HL-60/S4 treated with phorbol 12-myristate 13-acetate at 8.2 ng/mL for 4 days and 3 days (cell line): ENCODE data around the gene MEGF11.

Experiments used
- in situ Hi-C: fragments of 300-500 bp; cut with MboI; formaldehyde crosslinking; loops from 2 replicates; pipeline ENCODE4 v1.15.0; 2022; ENCODE audit warnings: low sequenced_read_pairs

MEGF11 gene

DNA sequence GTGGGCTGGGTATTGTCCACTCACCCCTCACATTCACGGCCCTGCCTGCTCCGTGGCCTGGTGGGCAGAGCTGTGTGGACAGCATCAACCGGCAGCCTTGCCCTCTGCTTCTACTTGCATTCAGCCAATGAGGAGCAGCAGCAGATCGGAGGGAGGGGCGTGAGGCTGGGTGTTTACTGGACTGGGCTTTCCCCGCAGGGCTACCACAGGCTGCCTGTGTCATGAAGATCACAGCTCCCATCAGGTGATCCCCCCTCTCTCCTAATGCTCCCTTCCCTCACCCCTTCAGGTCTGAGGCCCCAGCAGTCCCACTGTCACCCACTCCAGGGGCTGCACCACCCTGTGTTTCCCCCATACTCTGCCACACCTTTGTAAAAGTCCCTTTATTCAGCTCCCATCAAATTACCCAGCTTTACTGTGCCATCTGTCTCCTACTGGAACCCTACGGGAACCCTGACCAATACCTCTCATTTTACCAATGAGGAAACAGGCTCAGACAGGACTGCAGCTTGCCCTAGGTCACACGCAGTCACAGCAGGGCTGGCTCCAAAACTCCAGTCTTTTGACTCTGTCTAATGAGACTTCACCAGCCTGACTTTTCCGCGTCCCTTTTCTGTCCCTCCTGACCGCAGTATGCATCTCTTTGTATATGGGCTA lies 81.1 kb downstream of the MEGF11 start:
- in situ Hi-C loops = no loop called here

GRCh38 chr15:66171841-66172240 lies 81.7 kb downstream of the MEGF11 start:
- in situ Hi-C loops = no loop called here

DNA sequence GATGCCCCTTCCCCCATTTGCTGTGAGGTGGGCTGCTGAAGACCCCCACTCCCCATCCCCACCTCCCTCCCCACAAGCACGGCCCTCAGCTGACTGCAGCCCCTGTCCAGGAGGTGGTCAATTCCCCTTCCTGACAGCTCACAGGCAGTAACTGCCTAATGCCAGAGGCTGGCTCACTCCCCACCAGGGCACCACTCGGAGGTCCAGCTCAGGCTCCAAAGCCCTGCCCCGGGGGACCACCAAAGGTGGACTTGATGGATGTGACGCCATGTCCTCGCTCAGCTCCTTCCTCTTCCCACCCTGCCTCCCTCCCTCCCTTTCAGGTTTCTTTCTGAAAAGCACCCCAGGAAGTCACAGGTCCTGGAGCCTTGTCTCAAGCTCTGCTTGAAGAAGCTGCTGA lies 82.8 kb downstream of the MEGF11 start:
- in situ Hi-C loops = no loop called here

DNA sequence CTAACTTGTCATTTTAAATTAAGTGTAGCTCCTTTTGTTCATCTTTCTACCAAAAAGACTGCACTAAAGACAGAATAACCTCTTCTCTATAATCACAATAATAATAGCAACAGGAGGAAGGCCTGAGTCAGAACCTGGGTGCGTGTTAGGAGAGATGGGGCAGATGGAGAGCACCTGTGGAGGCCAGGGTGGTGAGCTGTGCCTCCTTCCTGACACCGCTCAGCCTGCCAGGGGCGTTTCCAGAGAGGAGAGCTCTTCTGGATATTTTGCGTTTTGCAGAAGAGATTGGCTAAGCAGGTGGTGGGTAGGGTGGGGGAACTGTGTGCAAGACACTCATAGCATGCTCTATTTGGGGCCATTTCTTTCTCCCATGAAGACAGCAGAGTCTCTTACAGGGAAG lies 83.5 kb downstream of the MEGF11 start:
- in situ Hi-C loops = no loop called here

- in situ Hi-C loops = no loop called here
Measured at GRCh38 chr15:66169625-66170024, 83.9 kb downstream of the MEGF11 start.

- in situ Hi-C loops = no loop called here
Measured at GRCh38 chr15:66169023-66169422, 84.5 kb downstream of the MEGF11 start.

GRCh38 chr15:66167854-66168253 lies 85.7 kb downstream of the MEGF11 start:
- in situ Hi-C loops = no loop called here

GRCh38 chr15:66165856-66166255 lies 87.7 kb downstream of the MEGF11 start:
- in situ Hi-C loops = no loop called here

DNA sequence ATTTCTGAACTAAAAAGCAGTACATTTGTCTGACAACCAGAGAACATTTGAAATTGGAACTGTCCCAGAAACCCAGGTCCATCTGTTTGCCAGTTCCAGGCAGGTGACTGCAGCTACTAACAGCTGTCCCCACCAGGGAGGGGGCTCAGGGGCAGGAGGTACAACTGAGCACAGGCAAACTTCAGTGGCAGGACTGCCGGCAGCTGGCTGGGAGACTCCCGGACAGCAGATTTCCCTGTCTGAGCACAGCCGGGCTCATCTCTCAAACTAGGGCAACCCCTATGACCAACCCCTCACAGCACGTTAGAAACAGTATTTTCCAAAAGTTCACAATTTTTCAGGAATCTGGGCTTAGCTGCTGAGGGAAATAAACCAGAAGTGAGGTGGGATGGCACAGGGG lies 88.8 kb downstream of the MEGF11 start:
- in situ Hi-C loops = no loop called here

- in situ Hi-C loops = no loop called here
Measured at GRCh38 chr15:66163553-66163952, 90.0 kb downstream of the MEGF11 start.

- in situ Hi-C loops = no loop called here
Measured at GRCh38 chr15:66162286-66162685, 91.3 kb downstream of the MEGF11 start.

DNA sequence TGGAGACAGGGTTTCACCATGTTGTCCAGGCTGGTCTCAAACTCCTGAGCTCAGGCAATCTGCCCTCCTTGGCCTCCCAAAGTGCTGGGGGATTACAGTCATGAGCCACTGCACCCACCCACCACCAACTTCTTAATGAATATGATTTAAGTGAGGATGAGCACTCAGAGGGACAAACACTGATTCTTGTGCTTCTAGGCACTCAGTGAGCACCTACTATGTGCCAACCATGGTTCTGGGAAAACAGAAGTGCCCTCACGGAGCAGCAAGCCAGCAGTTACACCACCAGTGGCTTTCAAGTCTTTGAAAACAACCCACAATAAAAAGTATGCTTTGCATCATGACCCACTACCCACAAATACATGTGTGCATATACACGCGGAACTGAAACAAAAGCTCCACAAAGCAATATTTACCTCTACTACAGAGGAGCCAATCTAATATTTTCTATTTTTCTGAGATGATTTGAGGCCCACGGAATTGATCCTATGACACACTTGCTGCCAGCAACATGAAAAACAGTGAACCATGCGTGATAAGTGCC lies 91.9 kb downstream of the MEGF11 start:
- in situ Hi-C loops = no loop called here

- in situ Hi-C loops = no loop called here
Measured at GRCh38 chr15:66161108-66161507, 92.4 kb downstream of the MEGF11 start.

DNA sequence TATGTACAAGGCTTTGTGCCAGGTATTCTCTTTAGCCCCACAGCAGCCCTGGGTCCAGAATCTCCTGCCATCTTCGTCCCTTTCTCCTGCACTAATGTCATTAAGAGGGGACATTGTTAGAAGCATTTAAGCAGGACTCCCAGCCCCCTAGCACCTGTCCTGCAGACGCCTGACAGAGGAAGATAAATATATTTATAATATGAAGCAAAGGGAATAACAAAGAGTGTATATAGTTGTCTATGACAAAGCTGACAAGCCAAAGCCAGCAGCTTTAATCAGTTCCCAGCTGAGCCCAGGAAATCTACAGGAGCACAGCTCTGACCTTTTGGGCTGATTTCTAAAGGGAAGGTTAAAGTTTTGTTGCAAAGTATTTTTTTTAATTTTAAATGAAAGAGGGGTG lies 96.0 kb downstream of the MEGF11 start:
- in situ Hi-C loops = no loop called here

- in situ Hi-C loops = no loop called here
Measured at GRCh38 chr15:66156310-66156975, 97.1 kb downstream of the MEGF11 start.

DNA sequence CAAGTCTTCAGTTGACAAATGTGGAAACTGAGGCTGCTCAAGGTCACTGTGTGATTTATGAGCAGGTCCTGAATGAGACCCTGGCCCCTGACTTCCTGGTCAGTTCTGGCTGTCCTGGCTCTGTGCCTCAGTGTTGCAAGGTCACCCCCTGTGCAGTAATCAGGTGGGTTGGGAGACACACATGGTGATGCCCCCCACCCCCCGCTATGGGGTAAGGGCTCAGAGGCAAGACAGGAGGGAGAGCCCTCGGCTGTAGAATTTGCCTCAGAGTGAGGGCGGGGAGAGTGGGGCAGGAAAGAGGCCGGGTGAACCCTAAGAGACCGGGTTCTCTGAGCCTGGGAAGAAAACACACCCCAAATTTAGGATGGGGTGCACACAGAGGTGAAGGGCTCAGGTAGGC lies 98.5 kb downstream of the MEGF11 start:
- in situ Hi-C loops = no loop called here

GRCh38 chr15:66154581-66154980 lies 99.0 kb downstream of the MEGF11 start:
- in situ Hi-C loops = no loop called here

DNA sequence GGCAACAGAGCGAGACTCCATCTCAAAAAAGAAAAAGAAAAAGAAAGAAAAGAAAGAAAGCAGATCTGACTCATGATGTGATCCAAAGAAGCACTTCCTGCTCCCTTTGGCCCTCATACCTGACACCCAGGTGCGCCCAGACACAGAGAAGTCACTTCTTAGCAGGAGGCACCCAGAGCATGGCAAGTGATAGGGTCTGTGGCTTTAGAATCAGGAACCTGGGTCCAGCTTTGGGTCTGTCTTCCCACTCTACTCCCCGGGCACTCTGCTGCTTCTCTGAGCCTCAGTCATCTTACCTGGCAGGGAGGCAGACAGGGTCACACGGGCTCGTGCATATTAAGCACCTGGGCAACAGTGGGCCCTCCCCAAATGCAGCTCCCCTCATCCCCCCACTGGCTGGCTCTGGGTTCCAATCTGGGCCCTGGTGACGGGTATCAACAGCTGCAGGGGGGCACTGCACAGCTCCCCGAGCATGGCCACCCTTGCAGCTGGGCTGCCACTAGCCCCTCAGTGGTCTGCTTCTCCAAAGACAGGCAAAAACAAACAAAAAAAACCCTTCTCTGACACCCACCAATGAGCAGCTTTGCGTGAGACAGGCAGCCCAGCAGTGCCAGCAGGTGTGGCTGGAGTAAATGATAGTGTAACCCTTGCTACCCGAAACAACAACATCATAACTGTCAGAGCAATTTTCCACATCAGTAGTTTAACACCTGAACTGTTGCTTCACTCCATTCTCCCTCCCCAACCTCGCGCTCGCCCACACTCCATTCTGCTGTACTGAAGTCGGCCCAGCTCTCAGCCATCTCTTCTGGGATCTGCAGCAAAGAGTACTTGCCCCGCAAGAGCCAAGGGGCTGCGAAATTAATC lies 99.8 kb downstream of the MEGF11 start:
- in situ Hi-C loops = no loop called here

DNA sequence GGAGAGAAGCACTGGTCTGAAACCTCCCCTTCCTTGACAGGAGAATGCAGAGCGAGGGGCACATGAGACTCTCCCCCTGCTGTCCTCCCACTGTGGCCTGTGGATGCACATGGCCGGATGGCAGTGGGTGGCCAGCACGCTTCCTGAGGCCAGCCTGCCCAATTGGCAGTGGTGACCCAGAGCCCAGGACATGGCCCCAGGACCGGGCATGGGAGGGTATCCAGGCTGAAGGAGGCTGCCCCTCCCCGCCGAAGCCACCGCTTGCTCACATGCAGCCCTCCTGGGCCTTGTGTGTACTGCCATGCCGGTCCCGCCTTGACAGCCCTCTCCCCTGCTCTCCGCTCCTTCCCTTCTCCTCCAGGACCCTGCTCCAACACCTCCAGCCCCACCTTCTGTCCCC lies 100.9 kb downstream of the MEGF11 start:
- in situ Hi-C loops = no loop called here

- in situ Hi-C loops = no loop called here
Measured at GRCh38 chr15:66151809-66152208, 101.7 kb downstream of the MEGF11 start.

DNA sequence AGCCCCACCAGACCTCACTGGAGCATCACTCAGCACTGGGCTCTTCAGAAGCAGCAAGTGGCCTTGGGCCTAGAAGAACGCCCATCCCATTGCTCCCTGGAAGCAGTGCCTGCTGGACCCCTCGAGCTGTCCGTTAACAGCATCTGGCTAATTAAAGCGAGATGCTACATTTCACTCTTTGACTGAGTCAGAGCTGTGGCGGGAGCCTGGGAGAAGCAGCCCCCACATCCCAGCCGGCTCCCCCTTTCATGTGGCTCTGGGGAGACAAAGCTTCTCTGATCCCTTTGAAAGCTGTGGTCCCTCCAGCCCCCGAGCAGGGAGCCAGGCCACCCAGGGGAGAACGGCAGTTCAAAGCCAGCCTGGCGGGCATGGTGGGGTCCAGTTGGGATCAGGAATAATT lies 103.7 kb downstream of the MEGF11 start:
- in situ Hi-C loops = no loop called here

GRCh38 chr15:66148187-66148586 lies 105.4 kb downstream of the MEGF11 start:
- in situ Hi-C loops = no loop called here
